Posterior cingulate gyrus (tissue), 11 donors: Measurements from ENCODE around the gene FGF11.
"Not testable (repeated sequence)": the region's sequence is repeated elsewhere in the genome, so short reads cannot be mapped to it uniquely, and the experiment has no call there.

Experiments used
- DNase-seq, 10 donors: peaks; one replicate each; pipeline versions ENCODE4 v3.0.0 to v3.0.0-alpha.2; 2020 to 2021; ENCODE audit warnings: mixed read lengths in 3 of 10
- intact Hi-C: fragments of 100-400 bp; cut with DNase I; formaldehyde crosslinking; loops from one replicate; pipeline ENCODE4 v1.15.1; 2023

Gene FGF11

DNA sequence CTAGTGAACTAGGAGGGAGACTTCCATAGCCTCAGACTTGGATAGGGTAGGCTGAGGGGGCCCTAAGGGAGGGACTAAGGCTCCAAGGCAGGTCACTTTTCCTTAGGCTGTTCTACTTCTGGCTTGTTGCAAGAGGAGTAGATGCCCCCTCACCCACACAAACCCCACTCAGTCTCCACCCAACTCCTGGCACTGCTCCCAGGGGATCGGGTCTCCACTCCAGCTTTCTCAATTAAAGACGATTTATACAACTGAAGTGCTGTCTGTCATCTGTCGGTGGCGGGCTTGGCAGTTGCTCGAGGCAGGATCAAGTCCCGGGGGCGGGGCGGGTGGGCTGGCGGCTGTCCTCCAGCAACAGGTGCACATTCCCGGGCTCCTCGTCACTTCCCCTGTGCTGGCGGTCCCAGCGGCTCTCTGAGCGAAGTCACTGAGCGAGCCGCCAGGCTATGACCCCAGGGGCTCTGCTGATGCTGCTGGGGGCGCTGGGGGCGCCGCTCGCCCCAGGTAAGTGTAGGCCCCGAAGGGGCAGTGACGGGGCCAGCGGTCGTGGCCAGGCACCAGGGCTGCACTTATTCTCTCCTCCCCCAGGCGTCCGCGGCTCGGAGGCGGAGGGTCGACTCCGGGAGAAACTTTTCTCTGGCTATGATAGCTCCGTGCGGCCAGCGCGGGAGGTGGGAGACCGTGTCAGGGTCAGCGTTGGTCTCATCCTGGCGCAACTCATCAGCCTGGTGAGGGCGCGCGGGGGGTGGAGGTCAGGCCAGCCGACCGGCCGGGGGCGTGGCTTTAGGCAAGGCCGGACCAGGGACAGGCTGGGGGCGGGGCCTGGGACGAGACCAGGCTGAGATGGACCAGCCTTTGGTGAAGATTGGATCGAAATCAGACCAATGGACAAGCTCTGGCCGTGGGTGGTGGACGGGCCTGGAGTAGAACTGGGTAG is 5.6 kb downstream of the FGF11 start, which contains the start of gene CHRNB1:
Gene CHRNB1 (plus strand): TSS at position 380 of the 937 bp plus-strand sequence. CDS start 67 bp downstream, at position 447.
- DNase-seq = peak; percentile 58 to 97 (median 76)
- intact Hi-C loops = no loop called here

- intact Hi-C loops = no loop called here
- DNase-seq = no peak
Measured at GRCh38 chr17:7445619-7445968, 6.3 kb downstream of the FGF11 start.

DNA sequence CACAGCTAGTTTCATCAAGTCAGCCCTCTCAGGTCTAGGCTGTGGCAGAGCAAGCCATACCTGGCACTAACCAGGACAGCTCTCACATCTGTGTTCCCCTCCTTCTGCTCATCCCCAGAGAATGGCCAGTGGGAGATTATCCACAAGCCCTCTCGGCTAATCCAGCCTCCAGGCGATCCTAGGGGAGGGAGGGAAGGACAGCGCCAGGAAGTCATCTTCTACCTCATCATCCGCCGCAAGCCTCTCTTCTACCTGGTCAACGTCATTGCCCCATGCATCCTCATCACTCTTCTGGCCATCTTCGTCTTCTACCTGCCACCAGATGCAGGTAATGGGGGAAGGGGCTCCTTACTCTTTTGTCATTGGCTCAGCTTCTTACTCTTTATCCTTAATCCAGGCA is 9.1 kb downstream of the FGF11 start:
- intact Hi-C loops = no loop called here
- DNase-seq = no peak

DNA sequence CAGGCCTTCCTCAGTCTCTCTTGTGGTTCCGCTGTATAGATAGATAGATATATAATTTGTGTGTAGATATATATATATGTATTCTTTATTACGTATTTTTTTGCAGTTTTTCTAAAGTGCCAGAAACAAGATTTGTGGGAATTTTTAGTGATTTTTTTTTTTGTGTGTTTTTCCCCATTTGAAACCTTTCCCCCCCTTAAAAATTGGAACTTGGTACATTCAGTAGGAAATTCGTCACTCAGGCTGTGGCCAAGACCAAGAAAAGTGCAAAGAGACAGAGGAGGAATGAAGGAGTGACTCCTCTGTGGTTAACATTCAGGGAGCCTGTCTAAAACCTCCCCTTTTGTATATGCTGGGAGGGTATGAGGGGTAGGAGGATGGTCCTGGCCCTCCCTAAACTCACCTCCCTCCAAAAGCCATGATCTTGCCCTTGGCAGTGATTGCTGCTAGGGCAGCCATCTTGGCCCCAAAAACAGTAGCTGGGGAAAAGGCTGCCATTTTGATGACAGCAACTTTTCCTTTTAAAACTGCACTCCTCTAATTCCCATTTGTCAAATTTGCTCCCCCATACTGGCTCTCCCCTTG is 20.7 kb downstream of the FGF11 start:
- intact Hi-C loops = no loop called here

DNA sequence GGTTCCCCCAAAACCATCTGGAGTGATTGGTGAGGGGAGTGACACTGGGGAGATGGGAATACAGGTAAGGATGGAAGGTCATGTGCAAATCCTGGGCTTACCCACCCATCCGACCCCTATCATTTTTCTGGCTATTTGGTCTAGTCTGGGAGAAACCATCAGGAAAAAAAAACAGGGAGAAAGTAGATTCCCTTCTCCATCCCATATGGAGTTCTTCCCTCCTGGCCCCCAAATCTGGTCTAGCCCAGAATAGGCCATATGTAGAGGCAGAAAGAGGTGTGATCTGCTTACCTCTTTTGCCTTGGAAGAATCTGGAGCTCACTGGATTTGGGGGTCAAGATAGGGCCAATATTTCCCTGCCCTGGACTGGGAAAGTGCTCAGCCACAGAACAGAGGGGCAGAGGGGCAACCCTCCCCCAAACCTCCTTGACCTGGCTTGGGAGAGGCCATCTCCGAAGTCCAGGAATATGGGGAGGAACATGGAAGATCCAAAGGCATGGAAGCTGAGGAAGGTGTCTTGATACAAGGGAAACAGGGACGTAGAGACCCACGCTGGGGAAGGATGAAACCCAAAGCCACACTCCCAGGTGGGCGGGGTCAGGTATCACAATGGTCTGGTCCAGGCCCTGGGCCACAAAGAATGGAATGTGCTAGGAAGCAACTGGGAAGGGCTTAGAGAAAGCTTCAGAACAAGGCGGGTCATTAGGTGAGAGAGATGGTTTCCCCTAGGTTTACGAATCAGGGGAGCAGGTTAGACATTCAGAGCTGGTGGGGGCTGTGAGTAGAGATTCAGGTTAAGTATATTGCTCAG is 21.7 kb downstream of the FGF11 start:
- intact Hi-C loops = no loop called here
- peak in 1 of 10 donors; percentile 36 for DNase-seq

More for the DNA sequence above, 20.7 kb downstream of the FGF11 start:
- peak in 1 of 10 donors; percentile 28 for DNase-seq

GRCh38 chr17:7462474-7463371 is 23.4 kb downstream of the FGF11 start:
- peak in 1 of 10 donors; percentile 85 for DNase-seq
- intact Hi-C loops = no loop called here

GRCh38 chr17:7463372-7463846 is 24.1 kb downstream of the FGF11 start:
- DNase-seq = no peak
- intact Hi-C loops = no loop called here

DNA sequence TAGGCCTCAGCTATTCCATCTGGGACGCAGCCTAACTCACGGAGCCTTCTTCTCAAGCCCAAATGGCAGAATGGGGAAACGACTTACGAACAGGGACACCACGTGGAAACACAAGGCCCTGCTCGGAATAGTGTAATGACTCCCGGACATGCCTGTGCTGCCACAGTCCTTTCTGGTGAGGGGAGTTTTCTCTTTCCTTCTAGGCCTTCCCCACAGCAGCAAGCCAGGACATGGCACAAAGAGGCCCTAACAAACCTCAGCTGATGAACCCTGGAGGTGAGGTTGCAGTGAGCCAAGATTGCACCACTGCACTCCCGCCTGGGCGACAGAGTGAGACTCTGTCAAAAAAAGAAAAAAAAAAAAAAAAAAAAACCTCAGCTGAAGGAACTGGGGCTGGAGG is 24.8 kb downstream of the FGF11 start:
- intact Hi-C loops = no loop called here
- DNase-seq = no peak

DNA sequence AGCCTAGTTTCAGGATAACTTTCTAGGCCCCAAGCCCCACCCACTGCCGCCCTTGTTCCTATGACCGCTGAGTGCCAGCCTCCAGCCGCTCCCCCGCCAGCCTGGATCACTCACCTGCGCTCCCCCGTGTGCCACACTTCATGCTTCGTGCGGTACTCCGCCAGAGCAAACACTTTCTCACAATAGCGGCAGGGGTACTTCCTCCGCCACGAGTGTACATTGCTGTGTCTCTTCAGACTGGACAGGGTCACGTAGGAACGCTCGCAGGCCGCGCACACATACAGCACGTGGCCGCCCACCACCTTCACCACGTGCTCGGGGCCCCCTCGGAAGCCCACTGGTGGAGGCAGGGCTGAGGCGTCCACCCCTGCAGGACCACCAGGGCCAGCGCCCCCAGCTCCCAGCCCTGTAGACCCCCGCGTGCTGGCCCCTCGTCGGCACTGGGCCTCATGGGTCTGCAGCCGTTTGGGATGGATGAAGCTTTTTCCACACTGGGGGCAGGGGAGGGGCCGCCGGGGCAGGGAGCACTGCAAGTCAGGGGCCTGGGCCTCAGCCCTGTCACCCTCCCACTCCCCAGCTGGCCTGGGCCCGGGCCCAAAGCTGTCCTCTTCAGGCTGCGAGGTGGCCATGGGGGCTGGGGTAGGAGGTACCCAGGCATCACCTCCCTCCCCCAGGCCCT is 26.4 kb downstream of the FGF11 start:
- intact Hi-C loops = no loop called here
- DNase-seq = peak in 1 of 10 donors; percentile 76

GRCh38 chr17:7466318-7466638 is 27.0 kb downstream of the FGF11 start:
- intact Hi-C loops = no loop called here

DNA sequence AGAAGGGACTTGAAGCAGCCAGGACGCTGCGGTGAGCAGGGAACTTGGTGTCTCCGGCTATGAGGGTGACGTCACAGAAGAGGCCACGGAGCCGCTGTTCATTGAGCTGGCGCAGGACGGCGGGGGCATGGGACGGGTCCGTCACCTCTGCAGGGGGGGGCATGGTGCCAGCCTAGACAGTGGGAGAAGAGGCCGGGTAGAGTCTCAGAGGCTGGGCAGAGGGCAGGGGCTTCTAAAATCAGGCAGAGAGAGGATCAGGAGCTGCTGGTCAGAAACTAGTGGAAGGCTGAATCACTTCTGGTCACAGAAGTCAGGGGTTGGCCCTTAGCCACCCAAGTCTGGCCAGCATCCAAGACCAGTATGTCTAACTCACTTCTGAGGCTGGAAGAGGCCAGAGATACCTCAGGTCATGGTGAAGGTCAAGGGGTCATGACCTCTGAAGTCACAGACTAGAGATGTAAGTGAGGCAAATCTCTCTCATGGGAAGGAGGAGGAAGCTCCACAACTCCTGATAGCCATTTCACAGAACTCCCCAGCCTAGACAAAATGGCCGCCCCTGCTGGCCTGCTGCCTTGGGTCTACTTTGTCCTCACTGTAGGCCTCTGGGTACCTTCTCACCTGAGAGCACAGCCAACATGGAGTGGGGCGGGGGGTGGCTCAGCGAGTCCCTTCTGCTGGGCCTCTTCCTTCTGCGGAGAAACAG is 27.5 kb downstream of the FGF11 start:
- DNase-seq = peak in 3 of 10 donors; percentile 42 to 85 (median 49)
- intact Hi-C loops = no loop called here

More at GRCh38 chr17:7466318-7466638, 27.0 kb downstream of the FGF11 start:
- no peak for DNase-seq

DNA sequence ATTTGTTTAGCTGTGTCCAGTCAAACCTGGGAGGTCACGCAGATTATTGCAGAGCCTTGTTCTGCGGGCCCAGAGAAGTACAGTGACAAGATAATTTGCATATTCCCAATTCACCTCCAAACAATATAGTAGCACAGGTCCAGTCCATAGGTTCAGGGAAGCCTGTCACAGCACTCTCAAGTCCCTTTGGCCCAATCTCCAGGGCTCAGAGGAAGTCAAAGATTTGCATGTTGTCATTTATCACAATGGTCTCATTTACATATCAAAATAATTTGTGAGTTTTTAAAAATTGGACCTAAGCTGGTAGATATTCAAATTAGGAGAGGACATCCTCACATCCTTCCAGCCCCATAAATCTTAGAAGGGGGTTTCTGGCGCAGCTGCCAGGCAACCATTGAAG is 28.2 kb downstream of the FGF11 start:
- DNase-seq = no peak
- intact Hi-C loops = no loop called here

- intact Hi-C loops = loop anchor here (1.0 kb wide), 1 partner anchor 8 kb away; no protein-coding TSS in a partner anchor
- DNase-seq = no peak
Measured at GRCh38 chr17:7468290-7468689, 29.0 kb downstream of the FGF11 start.

DNA sequence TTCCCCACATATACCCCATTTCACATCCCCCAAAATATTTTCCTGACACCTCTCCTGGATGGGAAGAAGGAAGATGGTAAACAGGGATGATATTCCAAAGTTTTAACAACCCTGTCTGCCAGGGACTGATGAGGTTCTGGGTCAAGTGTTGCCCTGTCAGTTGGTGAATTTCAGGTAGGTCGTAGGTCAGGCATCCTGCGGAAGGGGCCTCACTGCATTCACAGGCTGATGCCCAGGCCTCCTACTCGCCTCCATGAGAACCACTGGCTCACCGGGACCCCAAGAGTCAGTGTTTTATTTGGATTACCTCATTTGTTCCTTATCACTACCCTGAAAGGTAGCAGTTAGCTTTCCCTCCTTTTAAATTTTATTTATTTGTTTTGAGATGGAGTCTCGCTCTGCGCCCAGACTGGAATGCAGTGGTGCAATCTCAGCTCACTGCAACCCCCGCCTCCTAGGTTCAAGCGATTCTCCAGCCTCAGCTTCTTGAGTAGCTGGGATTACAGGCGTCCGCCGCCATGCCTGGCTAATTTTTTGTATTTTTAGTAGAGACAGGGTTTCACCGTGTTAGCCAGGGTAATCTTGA is 29.6 kb downstream of the FGF11 start:
- peak in 1 of 10 donors; percentile 12 for DNase-seq
- intact Hi-C loops = loop anchor here (1.0 kb wide), 1 partner anchor 7 kb away; no protein-coding TSS in a partner anchor

GRCh38 chr17:7469843-7470242 is 30.5 kb downstream of the FGF11 start:
- intact Hi-C loops = not testable (repeated sequence)
- DNase-seq = peak in 2 of 10 donors; percentile 3 to 57

DNA sequence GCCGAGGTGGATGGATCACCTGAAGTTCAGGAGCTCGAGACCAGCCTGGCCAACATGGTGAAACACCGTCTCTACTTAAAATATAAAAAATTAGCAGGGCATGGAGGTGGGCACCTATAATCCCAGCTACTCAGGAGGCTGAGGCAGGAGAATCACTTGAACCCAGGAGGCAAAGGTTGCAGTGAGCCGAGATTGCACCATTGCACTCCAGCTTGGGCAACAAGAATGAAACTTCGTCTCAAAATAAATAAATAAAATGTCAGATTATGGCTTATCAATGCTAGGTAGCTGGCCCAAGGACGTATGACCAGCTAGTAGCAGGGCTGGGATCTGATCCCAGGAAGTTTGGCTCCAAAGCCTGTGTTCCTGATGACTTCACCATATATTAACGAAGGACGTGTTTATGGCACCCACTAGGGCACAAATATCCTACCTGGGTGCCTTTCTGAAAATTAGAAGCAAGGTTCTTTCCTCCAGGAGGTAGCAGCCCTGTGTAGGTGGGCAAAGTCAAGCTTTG is 31.2 kb downstream of the FGF11 start:
- intact Hi-C loops, DNase-seq: not testable (repeated sequence)

DNA sequence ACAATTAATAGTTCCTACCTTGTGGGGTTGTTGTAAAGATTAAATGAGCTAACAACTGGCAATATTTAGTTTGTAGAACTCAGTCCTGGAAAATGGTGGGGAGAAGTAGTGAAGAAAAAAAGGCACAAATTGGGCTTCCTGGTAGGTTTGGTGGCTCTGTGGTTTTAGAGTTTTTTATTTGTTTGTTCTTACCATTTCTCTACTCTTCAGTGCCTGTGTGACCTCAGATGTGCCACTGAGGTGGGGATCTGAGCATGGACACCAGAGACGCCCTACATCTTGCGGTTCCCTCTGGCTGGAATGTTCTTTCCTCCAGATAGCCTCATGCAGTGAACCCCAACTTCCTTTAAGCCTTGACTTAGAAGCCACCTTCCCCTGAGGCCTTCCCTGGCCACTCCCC is 32.4 kb downstream of the FGF11 start:
- DNase-seq = peak in 2 of 10 donors; percentile 3 to 7
- intact Hi-C loops = no loop called here

DNA sequence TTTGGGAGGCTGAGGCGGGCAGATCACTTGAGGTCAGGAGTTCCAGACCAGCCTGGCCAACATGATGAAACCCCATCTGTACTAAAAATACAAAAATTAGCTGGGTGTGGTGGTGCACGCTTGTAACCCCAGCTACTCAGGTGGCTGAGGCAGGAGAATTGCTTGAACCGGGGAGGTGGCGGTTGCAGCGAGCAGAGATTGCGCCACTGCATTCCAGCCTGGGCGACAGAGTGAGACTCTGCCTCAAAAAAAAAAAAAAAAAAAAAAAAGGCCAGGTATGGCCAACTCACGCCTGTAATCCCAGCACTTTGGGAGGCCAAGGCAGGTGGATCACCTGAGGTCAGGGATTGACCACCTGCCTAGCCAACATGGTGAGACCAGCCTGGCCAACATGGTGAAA is 35.5 kb downstream of the FGF11 start:
- intact Hi-C loops = not testable (repeated sequence)
- peak in 3 of 10 donors; percentile 20 to 57 (median 48) for DNase-seq
